Astrocyte (in vitro differentiated cells and primary cell): Measurements from ENCODE around the gene IBA57. TPM values are rescaled to one million over a fixed set of nuclear protein-coding genes. Genes with fewer than 3 reads are reported as not detected.

ENCODE experiments used
- DNase-seq: peaks from one replicate; pipeline ENCODE4 v3.0.0-alpha.2; 2010; ENCODE audit warnings: low read depth
- FAIRE-seq: peaks from 2 replicates; lab custom pipeline; 2011; peaks lifted over from hg19 to GRCh38; lab: Jason Lieb, UNC
- H2AFZ ChIP-seq: 2 replicates; pipeline ENCODE4 v1.6.0; 2012; ENCODE audit warnings: low read depth, low read length, inconsistent platforms
- H3K27ac ChIP-seq: 2 replicates; pipeline ENCODE4 v1.5.1; 2011; ENCODE audit warnings: low read depth, low read length, inconsistent platforms
- H3K27me3 ChIP-seq: 2 replicates; pipeline ENCODE4 v1.6.0; 2011; ENCODE audit warnings: low read length, inconsistent platforms; ENCODE audit not compliant: insufficient read depth
- H3K36me3 ChIP-seq: 2 replicates; pipeline ENCODE4 v1.5.1; 2011; ENCODE audit warnings: low read length, inconsistent platforms; ENCODE audit not compliant: insufficient read depth
- H3K4me1 ChIP-seq: 2 replicates; pipeline ENCODE4 v1.5.1; 2011; ENCODE audit warnings: low read length, inconsistent platforms; ENCODE audit not compliant: insufficient read depth
- H3K4me2 ChIP-seq: 2 replicates; pipeline ENCODE4 v1.6.0; 2012; ENCODE audit warnings: low read length, inconsistent platforms
- H3K4me3 ChIP-seq: 2 replicates; pipeline ENCODE4 v1.5.1; 2011; ENCODE audit warnings: low read depth, mild to moderate bottlenecking, low read length, inconsistent platforms; ENCODE audit not compliant: insufficient read depth
- H3K79me2 ChIP-seq: 2 replicates; pipeline ENCODE4 v1.6.0; 2012; ENCODE audit warnings: mild to moderate bottlenecking, low read length, inconsistent platforms; ENCODE audit not compliant: insufficient read depth
- H3K9ac ChIP-seq: 2 replicates; pipeline ENCODE4 v1.6.0; 2012; ENCODE audit warnings: mild to moderate bottlenecking, low read length, inconsistent platforms
- H3K9me3 ChIP-seq: 2 replicates; pipeline ENCODE4 v1.5.1; 2012; ENCODE audit warnings: low read depth, mild to moderate bottlenecking, low read length, inconsistent platforms; ENCODE audit not compliant: insufficient read depth
- H4K20me1 ChIP-seq: 2 replicates; pipeline ENCODE4 v1.6.0; 2012; ENCODE audit warnings: low read length, inconsistent platforms; ENCODE audit not compliant: insufficient read depth
- H3K27ac Mint-ChIP-seq: one replicate; pipeline ENCODE4 v1.8.0; 2021; ENCODE audit warnings: mild to moderate bottlenecking, mixed read lengths; ENCODE audit not compliant: unreplicated experiment
- H3K27me3 Mint-ChIP-seq: one replicate; pipeline ENCODE4 v1.8.0; 2021; ENCODE audit warnings: low read depth, mixed read lengths; ENCODE audit not compliant: unreplicated experiment
- H3K36me3 Mint-ChIP-seq: one replicate; pipeline ENCODE4 v1.8.0; 2021; ENCODE audit warnings: low read depth, mixed read lengths; ENCODE audit not compliant: unreplicated experiment
- H3K4me1 Mint-ChIP-seq: one replicate; pipeline ENCODE4 v1.8.0; 2021; ENCODE audit warnings: low read depth, mixed read lengths; ENCODE audit not compliant: unreplicated experiment
- H3K4me3 Mint-ChIP-seq: one replicate; pipeline ENCODE4 v1.8.0; 2021; ENCODE audit warnings: mild to moderate bottlenecking, moderate library complexity, mixed read lengths; ENCODE audit not compliant: unreplicated experiment
- H3K9me3 Mint-ChIP-seq: one replicate; pipeline ENCODE4 v1.8.0; 2021; ENCODE audit warnings: mild to moderate bottlenecking, mixed read lengths; ENCODE audit not compliant: unreplicated experiment
- CTCF ChIP-seq: IDR thresholded peaks from 2 replicates; pipeline ENCODE4 v1.5.1; 2011; ENCODE audit warnings: low read depth, mild to moderate bottlenecking, inconsistent platforms, low read length, moderate library complexity; ENCODE audit not compliant: insufficient read depth
- EZH2 ChIP-seq: IDR thresholded peaks from 2 replicates; pipeline ENCODE4 v1.6.1; 2012; ENCODE audit warnings: mild to moderate bottlenecking, low read length, inconsistent platforms; ENCODE audit not compliant: insufficient read depth
- total RNA-seq: library from RNA; stranded (reverse); gene quantifications from 2 replicates; pipeline ENCODE4 v1.2.1, GENCODE V29; 2021

IBA57 gene
- total RNA-seq, 1 donor from 2014 or later: 4.9 TPM

GRCh38 chr1:228190182-228190581 lies 24.6 kb downstream of the IBA57 start:
- no peak for TF ChIP-seq EZH2
- no peak for TF ChIP-seq CTCF
- Mint-ChIP-seq H3K27ac (no peak overlapping the region), H3K9me3 (peaks cover 6% of the 10 kb centered on the region), H3K36me3 (peaks cover 4% of the 10 kb centered on the region), H3K4me1 (no peaks in the 10 kb centered on the region), H3K4me3 (no peak overlapping the region), H3K27me3 (peaks cover 5% of the 10 kb centered on the region)
- Histone ChIP-seq H3K36me3 (no peaks in the 10 kb centered on the region), H3K27me3 (no peaks in the 10 kb centered on the region), H3K4me1 (no peaks in the 10 kb centered on the region), H3K4me3 (no peak overlapping the region), H3K79me2 (no peaks in the 10 kb centered on the region), H3K9me3 (no peaks in the 10 kb centered on the region), H2AFZ (no peak overlapping the region), H3K9ac (no peak overlapping the region), H4K20me1 (no peaks in the 10 kb centered on the region), H3K27ac (no peak overlapping the region), H3K4me2 (no peak overlapping the region)
- no peak for DNase-seq
- no peak for FAIRE-seq

DNA sequence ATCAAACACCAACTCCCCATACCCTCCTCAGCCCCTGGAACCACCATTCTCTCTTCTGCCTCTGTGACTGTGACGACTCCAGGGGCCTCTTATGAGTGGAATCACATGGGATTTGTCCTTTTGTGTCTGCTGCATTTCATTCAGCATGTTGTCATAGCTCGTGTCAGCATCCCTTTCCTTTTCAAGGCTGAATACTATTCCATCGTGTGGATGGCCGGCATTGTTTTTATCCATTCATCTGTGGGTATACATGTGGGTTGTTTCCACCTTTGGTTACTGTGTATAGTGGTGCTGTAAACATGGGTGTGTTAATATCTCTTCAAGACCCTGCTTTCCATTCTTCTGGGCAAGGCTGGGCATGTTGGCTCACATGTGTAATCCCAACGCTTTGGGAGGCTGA lies 25.2 kb downstream of the IBA57 start:
- TF ChIP-seq EZH2 (no peak), CTCF (no peak)
- FAIRE-seq: no peak

GRCh38 chr1:228194436-228194835 lies 28.8 kb downstream of the IBA57 start:
- no peaks in the 10 kb centered on the region for H3K27me3 ChIP-seq
- H3K36me3 ChIP-seq: no peaks in the 10 kb centered on the region
- H3K36me3 Mint-ChIP-seq: peaks cover 12% of the 10 kb centered on the region
- H3K4me1 Mint-ChIP-seq: no peaks in the 10 kb centered on the region
- FAIRE-seq (no peak), DNase-seq (no peak)
- no peak overlapping the region for H3K9ac ChIP-seq
- no peak overlapping the region for H2AFZ ChIP-seq
- H3K27ac ChIP-seq: no peak overlapping the region
- no peaks in the 10 kb centered on the region for H4K20me1 ChIP-seq
- no peak overlapping the region for H3K27ac Mint-ChIP-seq
- H3K27me3 Mint-ChIP-seq: peaks cover 5% of the 10 kb centered on the region
- H3K4me3 Mint-ChIP-seq: no peak overlapping the region
- peaks cover 16% of the 10 kb centered on the region for H3K9me3 Mint-ChIP-seq
- no peaks in the 10 kb centered on the region for H3K4me1 ChIP-seq
- TF ChIP-seq EZH2: no peak
- no peak for TF ChIP-seq CTCF
- no peak overlapping the region for H3K4me3 ChIP-seq
- H3K4me2 ChIP-seq: no peak overlapping the region
- no peaks in the 10 kb centered on the region for H3K79me2 ChIP-seq
- H3K9me3 ChIP-seq: no peaks in the 10 kb centered on the region

More for the DNA sequence above, 25.2 kb downstream of the IBA57 start:
- Histone ChIP-seq H2AFZ (no peak overlapping the region), H4K20me1 (no peaks in the 10 kb centered on the region), H3K27me3 (no peaks in the 10 kb centered on the region), H3K79me2 (no peaks in the 10 kb centered on the region), H3K9ac (no peak overlapping the region), H3K36me3 (no peaks in the 10 kb centered on the region), H3K4me1 (no peaks in the 10 kb centered on the region), H3K4me3 (no peak overlapping the region), H3K4me2 (no peak overlapping the region), H3K27ac (no peak overlapping the region), H3K9me3 (no peaks in the 10 kb centered on the region)
- Mint-ChIP-seq H3K9me3 (peaks cover 6% of the 10 kb centered on the region), H3K27ac (no peak overlapping the region), H3K4me3 (peak overlapping the region; percentile 57), H3K4me1 (no peaks in the 10 kb centered on the region), H3K27me3 (peaks cover 7% of the 10 kb centered on the region), H3K36me3 (peaks cover 4% of the 10 kb centered on the region)
- DNase-seq: no peak
